Spleen (tissue), 7 donors: Measurements from ENCODE around the gene HCK.

ENCODE experiments used
- POLR2A ChIP-seq, 3 donors: fragments of 450-650 bp; IDR thresholded peaks; one replicate each; pipeline ENCODE4 v1.5.1; 2017; ENCODE audit warnings: antibody characterized with exemption in 3 of 3, mild to moderate bottlenecking in 1 of 3
- POLR2AphosphoS5 ChIP-seq, 3 donors: sonication (generic); formaldehyde crosslinking; IDR thresholded peaks; one replicate each; pipeline ENCODE4 v1.5.1; 2017; ENCODE audit warnings: antibody characterized with exemption in 3 of 3
- TF ChIP-seq, protein P1 (sequence below), 11 experiments: fragments of 200-600 bp in 7 of 11; fragments of 450-650 bp in 4 of 11; sonication (generic) in 4 of 11; IDR thresholded peaks in 8 of 11; conservative IDR thresholded peaks in 3 of 11; 1 replicate in 7 of 11; 2 replicates in 4 of 11; pipeline versions ENCODE4 v1.4.0 to v1.8.0; 2016 to 2021; ENCODE audit warnings: antibody characterized with exemption in 11 of 11, inconsistent platforms in 4 of 11, mild to moderate bottlenecking in 1 of 11
- donor health status: DM: no; HTN: no; CAD: no; lungs with moderate emphysema.
- donor health status: DM: no; HTN: no; CAD: no.
- donor health status: DM: no; HTN: no; CAD: no.

DNA sequence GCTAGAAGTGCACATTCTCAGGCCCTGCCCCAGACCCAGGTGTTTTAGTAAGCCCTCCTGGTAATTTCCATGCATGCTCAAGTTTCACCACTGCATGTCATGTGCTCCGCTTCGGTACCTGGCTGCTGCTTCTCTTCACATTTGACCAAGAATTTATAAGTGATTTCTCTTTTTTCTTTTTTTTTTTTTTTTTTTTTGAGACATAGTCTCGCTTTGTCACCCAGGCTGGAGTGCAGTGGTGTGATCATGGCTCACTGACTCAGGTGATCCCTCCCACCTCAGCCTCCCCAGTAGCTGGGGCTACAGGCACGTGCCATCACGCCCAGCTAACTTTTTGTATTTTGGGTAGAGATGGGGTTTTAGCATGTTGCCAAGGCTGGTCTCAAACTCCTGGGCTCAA is 73.5 kb downstream of the HCK start:
- TF ChIP-seq, protein P1, sequence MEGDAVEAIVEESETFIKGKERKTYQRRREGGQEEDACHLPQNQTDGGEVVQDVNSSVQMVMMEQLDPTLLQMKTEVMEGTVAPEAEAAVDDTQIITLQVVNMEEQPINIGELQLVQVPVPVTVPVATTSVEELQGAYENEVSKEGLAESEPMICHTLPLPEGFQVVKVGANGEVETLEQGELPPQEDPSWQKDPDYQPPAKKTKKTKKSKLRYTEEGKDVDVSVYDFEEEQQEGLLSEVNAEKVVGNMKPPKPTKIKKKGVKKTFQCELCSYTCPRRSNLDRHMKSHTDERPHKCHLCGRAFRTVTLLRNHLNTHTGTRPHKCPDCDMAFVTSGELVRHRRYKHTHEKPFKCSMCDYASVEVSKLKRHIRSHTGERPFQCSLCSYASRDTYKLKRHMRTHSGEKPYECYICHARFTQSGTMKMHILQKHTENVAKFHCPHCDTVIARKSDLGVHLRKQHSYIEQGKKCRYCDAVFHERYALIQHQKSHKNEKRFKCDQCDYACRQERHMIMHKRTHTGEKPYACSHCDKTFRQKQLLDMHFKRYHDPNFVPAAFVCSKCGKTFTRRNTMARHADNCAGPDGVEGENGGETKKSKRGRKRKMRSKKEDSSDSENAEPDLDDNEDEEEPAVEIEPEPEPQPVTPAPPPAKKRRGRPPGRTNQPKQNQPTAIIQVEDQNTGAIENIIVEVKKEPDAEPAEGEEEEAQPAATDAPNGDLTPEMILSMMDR (IDR thresholded peaks at IDR 0.05 in 8 of 11, conservative IDR thresholded peaks at IDR 0.05 in 3 of 11) = no peak
- TF ChIP-seq POLR2A (IDR thresholded peaks at IDR 0.05) (no peak), POLR2AphosphoS5 (IDR thresholded peaks at IDR 0.05) (no peak)
